GM19328 (cell line): ENCODE results near the gene FNIP1.
"Not testable (repeated sequence)": the region's sequence is repeated elsewhere in the genome, so short reads cannot be mapped to it uniquely, and the experiment has no call there.

Experiments used
- ATAC-seq: cut with Tn5 transposase; IDR thresholded peaks from one replicate; pipeline ENCODE4 v1.9.1; 2021; ENCODE audit warnings: mild to moderate bottlenecking, moderate library complexity; ENCODE audit not compliant: unreplicated experiment

The FNIP1 gene

GRCh38 chr5:131610198-131611063 is 186.4 kb downstream of the FNIP1 start:
- ATAC-seq, result no peak

- no peak for ATAC-seq
Measured at GRCh38 chr5:131609774-131610173, 187.0 kb downstream of the FNIP1 start.

GRCh38 chr5:131608597-131608996 is 188.2 kb downstream of the FNIP1 start:
- no peak for ATAC-seq

DNA sequence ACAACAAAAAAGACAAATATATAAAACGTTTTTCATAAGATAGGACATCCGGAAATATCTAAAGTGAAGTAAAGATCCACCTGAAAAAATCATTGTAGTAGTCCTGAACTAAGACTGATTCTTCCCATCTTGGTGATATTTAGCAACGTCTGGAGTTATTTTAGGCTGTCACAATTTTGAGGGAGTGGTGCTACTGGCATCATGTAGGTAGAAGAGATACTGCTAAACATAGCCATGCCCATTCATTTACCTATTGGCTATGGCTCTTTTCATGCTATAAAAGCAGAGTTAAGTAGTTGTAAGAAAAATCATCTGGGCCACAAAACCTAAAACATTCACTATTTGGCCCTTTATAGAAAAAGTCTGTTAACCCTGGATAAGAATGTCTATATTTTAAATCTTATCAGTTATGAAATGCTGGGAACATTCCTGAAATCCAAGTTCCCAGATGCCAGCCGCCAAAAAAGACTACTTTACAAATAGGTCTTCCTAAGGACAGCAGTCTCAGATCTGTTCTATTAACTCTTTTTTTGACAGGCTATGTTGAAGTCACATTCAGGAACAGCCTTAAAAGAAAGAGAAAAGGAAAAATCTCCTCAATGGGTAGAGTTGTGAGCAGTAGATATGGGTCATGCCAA is 188.8 kb downstream of the FNIP1 start:
- no peak for ATAC-seq

DNA sequence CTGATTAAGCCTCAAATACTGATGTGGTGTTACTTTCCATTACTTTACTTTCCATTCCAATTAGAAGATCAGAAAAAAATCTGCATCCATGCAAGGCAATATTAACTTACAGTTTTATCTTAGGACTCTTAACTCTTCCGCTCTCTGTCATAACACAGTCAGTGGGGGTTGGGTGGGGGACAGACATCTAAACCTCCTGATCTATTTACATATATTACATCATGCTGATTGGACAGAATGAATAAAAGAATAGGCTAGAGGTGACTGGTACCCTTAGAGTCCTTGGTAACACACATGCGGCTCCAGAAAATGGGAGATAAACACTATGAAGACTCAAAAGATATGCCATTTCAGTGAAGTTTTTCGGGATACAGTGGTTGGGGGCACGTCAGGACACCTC is 189.4 kb downstream of the FNIP1 start:
- no peak for ATAC-seq

GRCh38 chr5:131605086-131605485 is 191.7 kb downstream of the FNIP1 start:
- no peak for ATAC-seq

DNA sequence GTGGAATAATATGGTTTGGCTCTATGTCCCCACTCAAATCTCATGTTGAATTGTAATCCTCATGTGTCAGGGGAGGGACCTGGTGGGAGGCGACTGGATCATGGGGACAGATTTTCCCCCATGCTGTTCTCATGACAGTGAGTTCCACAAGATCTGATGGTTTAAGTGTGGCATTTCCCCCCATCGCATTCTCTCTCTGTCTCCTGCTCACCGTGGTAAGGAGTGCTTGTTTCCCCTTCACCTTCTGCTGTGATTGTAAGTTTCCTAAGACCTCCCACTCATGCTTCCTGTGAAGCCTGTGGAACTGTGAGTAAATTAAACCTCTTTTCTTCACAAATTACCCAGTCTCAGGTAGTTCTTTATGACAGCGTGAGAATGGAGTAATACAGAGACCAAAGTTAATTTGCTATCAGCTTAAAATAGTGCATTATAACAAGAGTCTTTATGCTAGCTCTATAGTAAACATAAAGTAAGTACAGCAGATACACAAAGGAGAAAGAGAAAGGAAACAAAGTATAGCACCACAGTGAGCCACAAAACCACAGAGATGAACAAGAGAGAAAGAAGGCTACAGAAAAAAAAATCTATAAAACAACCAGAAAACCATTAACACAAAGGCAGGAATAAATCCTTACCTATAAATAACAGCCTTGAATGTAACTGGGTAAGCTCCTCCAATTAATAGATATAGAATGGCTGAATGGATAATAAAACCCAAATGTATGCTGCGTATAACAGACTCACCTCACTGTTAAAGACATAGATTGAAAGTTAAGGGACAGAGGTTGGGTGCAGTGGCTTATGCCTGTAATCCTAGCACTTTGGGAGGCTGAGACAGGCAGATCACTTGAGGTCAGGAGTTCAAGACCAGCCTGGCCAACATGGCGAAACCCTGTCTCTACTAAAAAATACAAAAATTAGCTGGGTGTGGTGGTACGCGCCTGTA is 201.5 kb downstream of the FNIP1 start:
- no peak for ATAC-seq

- ATAC-seq, result no peak
Measured at GRCh38 chr5:131593921-131594320, 202.9 kb downstream of the FNIP1 start.

- ATAC-seq, result not testable (repeated sequence)
Measured at GRCh38 chr5:131593436-131593835, 203.4 kb downstream of the FNIP1 start.
